Suprapubic skin (tissue), 4 donors: ENCODE results near the gene FAM227A. TPM values are rescaled to one million over a fixed set of nuclear protein-coding genes. Genes with fewer than 3 reads are reported as not detected.
A peak's percentile ranks its signal among the peaks of the same experiment; 100 is the strongest.

ENCODE experiments used
- DNase-seq, 2 donors: peaks; one replicate each; pipeline ENCODE4 v3.0.0-alpha.2; 2019; ENCODE audit warnings: low spot score in 2 of 2
- H3K27ac ChIP-seq: fragments of 200-600 bp; sonication (generic); one replicate; pipeline ENCODE4 v1.5.1; 2019
- H3K27me3 ChIP-seq: fragments of 200-600 bp; sonication (generic); one replicate; pipeline ENCODE4 v1.5.1; 2019
- H3K36me3 ChIP-seq: fragments of 200-600 bp; sonication (generic); one replicate; pipeline ENCODE4 v1.5.1; 2019
- H3K4me1 ChIP-seq: fragments of 200-600 bp; sonication (generic); one replicate; pipeline ENCODE4 v1.5.1; 2019
- H3K4me3 ChIP-seq: fragments of 200-600 bp; sonication (generic); one replicate; pipeline ENCODE4 v1.5.1; 2019; ENCODE audit warnings: mild to moderate bottlenecking
- H3K9me3 ChIP-seq: fragments of 200-600 bp; sonication (generic); one replicate; pipeline ENCODE4 v1.5.1; 2019
- CTCF ChIP-seq, 2 donors: fragments of 200-600 bp in 1 of 2; fragments of 450-650 bp in 1 of 2; sonication (generic) in 1 of 2; IDR thresholded peaks; one replicate each; pipeline ENCODE4 v1.5.1; 2016 to 2019; ENCODE audit warnings: antibody characterized with exemption in 2 of 2, mild to moderate bottlenecking in 1 of 2, moderate library complexity in 1 of 2
- EP300 ChIP-seq: sonication (generic); formaldehyde crosslinking; IDR thresholded peaks from one replicate; pipeline ENCODE4 v1.6.1; 2017; ENCODE audit warnings: antibody characterized with exemption
- POLR2A ChIP-seq, 2 donors: fragments of 450-650 bp; IDR thresholded peaks; one replicate each; pipeline ENCODE4 v1.6.1; 2017; ENCODE audit warnings: antibody characterized with exemption in 2 of 2, mild to moderate bottlenecking in 2 of 2, moderate library complexity in 2 of 2
- POLR2AphosphoS5 ChIP-seq, 3 donors: sonication (generic); formaldehyde crosslinking; IDR thresholded peaks; one replicate each; pipeline ENCODE4 v1.6.1; 2017; ENCODE audit warnings: antibody characterized with exemption in 3 of 3
- WGBS: methylation state at CpG from one replicate; pipeline ENCODE4 v1.1.5; 2018; 5-methylcytosine and 5-hydroxymethylcytosine counted together
- total RNA-seq, 4 donors: library from RNA; depleted of rRNA; stranded (reverse); fragments of >200 nt; gene quantifications; one replicate each; pipeline ENCODE4 v1.1.0, GENCODE V29; 2016

Gene FAM227A
- total RNA-seq, 4 donors from 2014 or later: 0.89 to 6.2 (median 2.2) TPM

DNA sequence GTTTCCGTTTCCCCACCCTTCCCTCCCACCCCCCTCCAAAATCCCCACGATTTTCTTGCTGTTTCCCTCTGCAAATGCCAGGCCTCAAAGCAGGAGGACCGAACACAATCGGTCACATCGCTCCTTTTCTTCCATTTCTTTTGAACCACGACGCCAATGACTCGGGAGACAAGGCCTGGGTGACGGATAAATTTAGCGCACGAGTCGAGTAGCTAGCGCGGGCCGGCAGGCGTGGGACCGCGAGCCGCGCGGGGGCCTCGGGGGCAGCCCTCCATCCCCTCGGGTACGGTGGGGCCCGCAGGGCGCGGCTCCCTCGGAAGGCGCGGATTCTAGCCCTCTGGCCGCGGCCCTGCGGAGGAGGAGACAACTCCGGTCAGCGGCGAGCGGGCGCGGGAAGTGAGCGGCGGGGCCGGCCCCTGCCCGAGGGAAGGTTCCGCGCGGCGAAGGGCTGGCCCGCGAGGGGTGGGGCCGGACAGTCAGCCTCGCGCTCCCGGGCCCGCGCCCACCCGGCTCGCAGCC is 44.1 kb upstream of the FAM227A start:
- DNase-seq: peak; percentile 90
- no peak for TF ChIP-seq POLR2AphosphoS5 (IDR thresholded peaks at IDR 0.05)
- no peak for TF ChIP-seq EP300
- TF ChIP-seq CTCF (IDR thresholded peaks at IDR 0.05): no peak
- TF ChIP-seq POLR2A (IDR thresholded peaks at IDR 0.05): no peak
- peaks cover 63% of the 10 kb centered on the region for H3K4me1 ChIP-seq
- no peaks in the 10 kb centered on the region for H3K36me3 ChIP-seq
- H3K27ac ChIP-seq: peak overlapping the region; percentile 99
- H3K27me3 ChIP-seq: no peaks in the 10 kb centered on the region
- peak overlapping the region; percentile 98 for H3K4me3 ChIP-seq
- WGBS: 0% methylated on average over 15 of the region's 57 CpGs
- H3K9me3 ChIP-seq: no peaks in the 10 kb centered on the region

DNA sequence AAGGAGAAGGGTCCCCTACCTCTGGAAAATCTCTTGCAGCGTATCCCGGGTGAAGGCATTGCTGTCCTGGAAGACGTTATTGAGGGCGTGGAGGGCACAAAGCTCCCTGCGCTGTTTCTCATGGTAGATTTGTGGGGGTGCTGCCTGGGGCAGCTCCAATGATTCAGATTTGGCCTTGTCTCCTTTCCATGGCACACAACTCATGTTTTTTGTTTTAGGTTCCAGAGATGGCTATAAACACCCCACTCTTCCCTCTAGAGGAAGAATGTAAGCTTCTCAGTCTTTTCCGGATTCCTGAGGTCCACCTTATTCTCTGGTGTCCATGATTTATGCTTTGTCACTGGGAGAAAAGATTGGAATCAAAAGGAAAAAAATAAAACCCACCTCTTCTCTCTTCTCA is 43.6 kb upstream of the FAM227A start:
- no peak for DNase-seq
- no peak for TF ChIP-seq POLR2AphosphoS5 (IDR thresholded peaks at IDR 0.05)
- TF ChIP-seq CTCF (IDR thresholded peaks at IDR 0.05): peak in 1 of 2 donors; percentile 1
- Histone ChIP-seq H3K9me3 (no peaks in the 10 kb centered on the region), H3K4me1 (peaks cover 64% of the 10 kb centered on the region), H3K4me3 (peak overlapping the region; percentile 98), H3K27me3 (no peaks in the 10 kb centered on the region), H3K27ac (peak overlapping the region; percentile 99), H3K36me3 (no peaks in the 10 kb centered on the region)
- WGBS: 6% methylated on average over 6 of the region's 6 CpGs

DNA sequence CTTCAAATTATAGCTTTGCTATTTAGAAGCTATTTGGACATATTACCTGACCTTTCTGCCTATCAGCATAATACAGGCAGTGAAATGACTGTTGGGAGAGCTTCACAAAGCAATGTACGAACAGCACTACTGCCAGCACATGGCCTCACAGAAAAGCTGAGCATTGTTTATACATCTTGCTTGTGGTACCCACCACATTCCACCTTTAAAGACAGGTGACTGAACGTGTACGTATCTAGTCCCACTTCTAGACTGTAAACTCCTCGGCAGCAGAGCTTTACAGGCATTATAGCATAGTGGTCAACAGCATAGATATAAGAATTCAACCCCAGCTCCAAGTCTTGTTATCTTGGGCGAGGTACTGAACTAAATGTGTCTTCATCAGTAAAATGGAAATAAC is 43.0 kb upstream of the FAM227A start:
- TF ChIP-seq CTCF (IDR thresholded peaks at IDR 0.05): no peak
- TF ChIP-seq EP300: no peak
- no peak for TF ChIP-seq POLR2AphosphoS5 (IDR thresholded peaks at IDR 0.05)
- no peak for TF ChIP-seq POLR2A (IDR thresholded peaks at IDR 0.05)
- H3K27ac ChIP-seq: peak overlapping the region; percentile 99
- peaks cover 58% of the 10 kb centered on the region for H3K4me1 ChIP-seq
- WGBS: 49% methylated on average over 5 of the region's 5 CpGs
- H3K9me3 ChIP-seq: no peaks in the 10 kb centered on the region
- peak overlapping the region; percentile 98 for H3K4me3 ChIP-seq
- H3K27me3 ChIP-seq: no peaks in the 10 kb centered on the region
- no peaks in the 10 kb centered on the region for H3K36me3 ChIP-seq
- no peak for DNase-seq

DNA sequence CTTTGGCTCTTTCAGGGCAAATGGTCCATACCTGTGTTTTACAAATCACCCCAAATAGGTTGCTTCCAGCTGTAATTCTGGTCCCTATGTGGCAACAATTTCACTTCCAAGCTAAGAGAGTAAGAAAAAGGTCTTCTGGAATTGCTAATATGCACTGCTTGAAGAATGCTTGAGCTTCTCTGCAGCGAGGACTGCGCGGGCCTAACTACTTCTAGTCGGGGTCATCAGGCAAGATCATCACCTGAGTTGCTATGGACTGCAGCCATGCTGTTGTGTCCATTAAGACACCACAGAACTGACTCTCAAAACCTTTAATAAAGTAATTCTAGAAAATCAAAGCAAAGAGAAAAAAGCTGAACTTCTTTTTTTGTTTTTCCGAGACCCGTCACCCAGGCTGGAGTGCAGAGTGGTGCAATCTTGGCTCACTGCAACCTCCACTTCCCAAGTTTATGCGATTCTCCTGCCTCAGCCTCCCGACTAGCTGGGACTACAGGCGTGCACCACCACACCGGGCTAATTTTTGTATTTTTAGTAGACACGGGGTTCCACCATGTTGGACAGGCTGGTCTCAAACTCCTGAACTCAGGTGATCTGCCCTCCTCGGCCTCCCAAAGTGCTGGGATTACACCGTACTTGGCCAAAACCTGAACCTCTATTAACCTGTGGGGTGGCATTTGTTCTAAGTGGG is 42.4 kb upstream of the FAM227A start:
- no peak for TF ChIP-seq EP300
- TF ChIP-seq POLR2A (IDR thresholded peaks at IDR 0.05): no peak
- TF ChIP-seq POLR2AphosphoS5 (IDR thresholded peaks at IDR 0.05): no peak
- TF ChIP-seq CTCF (IDR thresholded peaks at IDR 0.05): no peak
- no peak for DNase-seq
- H3K4me3 ChIP-seq: peak overlapping the region; percentile 98
- no peaks in the 10 kb centered on the region for H3K36me3 ChIP-seq
- H3K27me3 ChIP-seq: no peaks in the 10 kb centered on the region
- no peak overlapping the region for H3K27ac ChIP-seq
- H3K9me3 ChIP-seq: no peaks in the 10 kb centered on the region
- H3K4me1 ChIP-seq: peaks cover 60% of the 10 kb centered on the region
- 93% methylated on average over 13 of the region's 13 CpGs for WGBS

DNA sequence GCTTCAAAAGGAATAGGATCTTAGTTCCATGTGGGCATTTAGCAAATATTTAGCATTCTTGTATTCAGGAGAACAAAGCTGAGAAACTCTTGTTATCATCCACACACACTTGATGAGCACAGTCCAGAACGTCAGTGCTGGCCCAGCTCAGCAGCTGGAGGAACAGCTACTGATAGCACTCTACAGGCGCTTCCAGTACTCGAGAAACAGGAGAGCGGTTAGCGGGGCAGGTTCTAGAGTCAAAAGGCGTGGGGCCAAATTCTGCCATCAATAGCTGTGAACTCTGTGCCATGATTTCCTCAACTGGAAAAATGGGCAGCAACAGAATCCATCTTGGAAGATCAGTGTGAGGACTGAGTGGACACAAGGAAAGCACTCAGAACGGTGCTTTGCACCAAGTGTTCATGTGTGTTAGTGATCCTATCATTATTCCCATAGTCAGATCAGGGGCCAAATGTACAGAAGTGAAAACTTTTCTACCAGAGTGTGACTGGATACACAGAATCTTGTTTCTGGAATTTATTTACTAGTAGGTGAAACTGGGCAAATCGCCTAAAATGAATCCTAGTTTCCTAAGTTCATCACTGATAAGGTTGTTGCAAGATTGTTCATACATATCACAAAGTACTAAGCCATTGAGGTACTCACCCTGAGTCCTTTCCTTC is 41.4 kb upstream of the FAM227A start:
- peak overlapping the region; percentile 61 for H3K27ac ChIP-seq
- H3K27me3 ChIP-seq: no peaks in the 10 kb centered on the region
- no peak for DNase-seq
- peaks cover 65% of the 10 kb centered on the region for H3K4me1 ChIP-seq
- TF ChIP-seq CTCF (IDR thresholded peaks at IDR 0.05) (no peak), POLR2A (IDR thresholded peaks at IDR 0.05) (no peak), POLR2AphosphoS5 (IDR thresholded peaks at IDR 0.05) (no peak), EP300 (no peak)
- peak overlapping the region; percentile 5 for H3K4me3 ChIP-seq
- no peaks in the 10 kb centered on the region for H3K36me3 ChIP-seq
- WGBS: 46% methylated on average over 8 of the region's 8 CpGs
- H3K9me3 ChIP-seq: no peaks in the 10 kb centered on the region
